Fibroblast of lung (primary cell): Measurements from ENCODE around the gene EBF3. TPM values are rescaled to one million over a fixed set of nuclear protein-coding genes. Genes with fewer than 3 reads are reported as not detected.

Experiments
- DNase-seq, 2 donors: peaks; one replicate each; pipeline versions ENCODE4 v3.0.0 to v3.0.0-alpha.2; 2010; ENCODE audit warnings: low read depth in 2 of 2
- H2AFZ ChIP-seq: 2 replicates; pipeline ENCODE4 v1.5.1; 2012; ENCODE audit warnings: low read length, control low read depth, inconsistent platforms
- H3K27ac ChIP-seq: 2 replicates; pipeline ENCODE4 v1.5.1; 2011; ENCODE audit warnings: low read length, control low read depth; ENCODE audit not compliant: insufficient read depth
- H3K27me3 ChIP-seq: 2 replicates; pipeline ENCODE4 v1.5.1; 2011; ENCODE audit warnings: mild to moderate bottlenecking, low read length; ENCODE audit not compliant: control insufficient read depth, insufficient read depth
- H3K36me3 ChIP-seq: 2 replicates; pipeline ENCODE4 v1.5.1; 2011; ENCODE audit warnings: low read length; ENCODE audit not compliant: control insufficient read depth, insufficient read depth
- H3K4me1 ChIP-seq: 2 replicates; pipeline ENCODE4 v1.5.1; 2011; ENCODE audit warnings: low read length; ENCODE audit not compliant: control insufficient read depth, insufficient read depth; ENCODE audit errors: extremely low read depth
- H3K4me2 ChIP-seq: 2 replicates; pipeline ENCODE4 v1.5.1; 2011; ENCODE audit warnings: low read length, control low read depth; ENCODE audit not compliant: insufficient read depth; ENCODE audit errors: extremely low read depth
- H3K4me3 ChIP-seq, 4 experiments: fragments of 200-600 bp in 1 of 4; sonication (generic) in 1 of 4; replicated peaks in 1 of 4; 2 replicates each; pipeline ENCODE4 v1.5.1; 2011 to 2016; ENCODE audit warnings: low read length in 4 of 4, low read depth in 3 of 4, mild to moderate bottlenecking in 3 of 4, control low read depth in 2 of 4, inconsistent platforms in 1 of 4, mixed read lengths in 1 of 4; ENCODE audit not compliant: insufficient read depth in 1 of 4; ENCODE audit errors: control extremely low read depth in 1 of 4
- H3K79me2 ChIP-seq: 2 replicates; pipeline ENCODE4 v1.5.1; 2012; ENCODE audit warnings: mild to moderate bottlenecking, low read length, inconsistent platforms; ENCODE audit not compliant: control insufficient read depth, insufficient read depth
- H3K9ac ChIP-seq: 2 replicates; pipeline ENCODE4 v1.5.1; 2011; ENCODE audit warnings: mild to moderate bottlenecking, low read length, control low read depth; ENCODE audit not compliant: insufficient read depth
- H3K9me3 ChIP-seq: 2 replicates; pipeline ENCODE4 v1.5.1; 2012; ENCODE audit warnings: low read depth, low read length; ENCODE audit not compliant: control insufficient read depth, insufficient read depth
- H4K20me1 ChIP-seq: 2 replicates; pipeline ENCODE4 v1.5.1; 2011; ENCODE audit warnings: low read length; ENCODE audit not compliant: control insufficient read depth, insufficient read depth; ENCODE audit errors: extremely low read depth
- EZH2 ChIP-seq: IDR thresholded peaks from 2 replicates; pipeline ENCODE4 v1.5.1; 2012; ENCODE audit warnings: low read length, control low read depth, mild to moderate bottlenecking; ENCODE audit errors: missing control alignments
- polyA plus RNA-seq, 2 donors: library from polyadenylated mRNA; depleted of rRNA in 1 of 2; stranded (reverse) in 1 of 2; unstranded in 1 of 2; fragments of >200 nt; gene quantifications; 2 replicates each; pipeline ENCODE4 v1.2.1, GENCODE V29; 2011 to 2012; ENCODE audit warnings: missing spikeins in 1 of 2
- total RNA-seq: library from RNA; depleted of rRNA; stranded (reverse); fragments of >200 nt; gene quantifications from 2 replicates; pipeline ENCODE4 v1.2.1, GENCODE V29; 2014
- TF ChIP-seq, protein P1 (sequence below), 2 donors: IDR thresholded peaks in 1 of 2; conservative IDR thresholded peaks in 1 of 2; 1 replicate in 1 of 2; 2 replicates in 1 of 2; pipeline ENCODE4 v1.5.1; 2011 to 2012; ENCODE audit warnings: low read length in 2 of 2, control low read depth in 1 of 2, inconsistent platforms in 1 of 2, low read depth in 1 of 2, mild to moderate bottlenecking in 1 of 2

EBF3 gene
- total and polyA plus RNA-seq, 2 donors (not counting 1 experiment from before 2014, with no cell fraction given), result 0.12 to 0.17 TPM

- Histone ChIP-seq H3K36me3 (no peaks in the 10 kb centered on the region), H3K27me3 (no peaks in the 10 kb centered on the region), H3K27ac (no peak overlapping the region), H3K4me2 (no peak overlapping the region), H3K9ac (no peak overlapping the region), H3K79me2 (no peaks in the 10 kb centered on the region), H4K20me1 (no peaks in the 10 kb centered on the region), H2AFZ (no peak overlapping the region), H3K4me1 (no peaks in the 10 kb centered on the region), H3K4me3 (no peak overlapping the region), H3K9me3 (no peaks in the 10 kb centered on the region)
- DNase-seq, result no peak
- TF ChIP-seq, protein P1, sequence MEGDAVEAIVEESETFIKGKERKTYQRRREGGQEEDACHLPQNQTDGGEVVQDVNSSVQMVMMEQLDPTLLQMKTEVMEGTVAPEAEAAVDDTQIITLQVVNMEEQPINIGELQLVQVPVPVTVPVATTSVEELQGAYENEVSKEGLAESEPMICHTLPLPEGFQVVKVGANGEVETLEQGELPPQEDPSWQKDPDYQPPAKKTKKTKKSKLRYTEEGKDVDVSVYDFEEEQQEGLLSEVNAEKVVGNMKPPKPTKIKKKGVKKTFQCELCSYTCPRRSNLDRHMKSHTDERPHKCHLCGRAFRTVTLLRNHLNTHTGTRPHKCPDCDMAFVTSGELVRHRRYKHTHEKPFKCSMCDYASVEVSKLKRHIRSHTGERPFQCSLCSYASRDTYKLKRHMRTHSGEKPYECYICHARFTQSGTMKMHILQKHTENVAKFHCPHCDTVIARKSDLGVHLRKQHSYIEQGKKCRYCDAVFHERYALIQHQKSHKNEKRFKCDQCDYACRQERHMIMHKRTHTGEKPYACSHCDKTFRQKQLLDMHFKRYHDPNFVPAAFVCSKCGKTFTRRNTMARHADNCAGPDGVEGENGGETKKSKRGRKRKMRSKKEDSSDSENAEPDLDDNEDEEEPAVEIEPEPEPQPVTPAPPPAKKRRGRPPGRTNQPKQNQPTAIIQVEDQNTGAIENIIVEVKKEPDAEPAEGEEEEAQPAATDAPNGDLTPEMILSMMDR (conservative IDR thresholded peaks at IDR 0.05 in 1 of 2, IDR thresholded peaks at IDR 0.05 in 1 of 2; ENCODE audit: low read depth in 1 of 2, low read length in 2 of 2), result no peak
- no peak for TF ChIP-seq EZH2
These were observed 155.7 kb downstream of the EBF3 start for GRCh38 chr10:129808092-129808983.

GRCh38 chr10:129807211-129807610 lies 156.9 kb downstream of the EBF3 start:
- Histone ChIP-seq H3K9me3 (no peaks in the 10 kb centered on the region), H3K9ac (no peak overlapping the region), H3K4me2 (no peak overlapping the region)

GRCh38 chr10:129800796-129801340 lies 163.2 kb downstream of the EBF3 start:
- no peaks in the 10 kb centered on the region for H4K20me1 ChIP-seq
- H3K79me2 ChIP-seq, result no peaks in the 10 kb centered on the region
- H3K27ac ChIP-seq, result no peak overlapping the region
- H3K9ac ChIP-seq, result no peak overlapping the region
- no peaks in the 10 kb centered on the region for H3K9me3 ChIP-seq
- no peaks in the 10 kb centered on the region for H3K27me3 ChIP-seq
- no peak for DNase-seq
- H3K36me3 ChIP-seq, result no peaks in the 10 kb centered on the region
- H3K4me1 ChIP-seq, result no peaks in the 10 kb centered on the region
- no peak overlapping the region for H3K4me2 ChIP-seq
- H2AFZ ChIP-seq, result no peak overlapping the region
- H3K4me3 ChIP-seq, result no peak overlapping the region
- TF ChIP-seq EZH2, result no peak
- TF ChIP-seq, protein P1 (conservative IDR thresholded peaks at IDR 0.05 in 1 of 2, IDR thresholded peaks at IDR 0.05 in 1 of 2; ENCODE audit: low read depth in 1 of 2, low read length in 2 of 2), result no peak

More at GRCh38 chr10:129807211-129807610, 156.9 kb downstream of the EBF3 start:
- H3K4me1 ChIP-seq, result no peaks in the 10 kb centered on the region
- H4K20me1 ChIP-seq, result no peaks in the 10 kb centered on the region
- H3K27ac ChIP-seq, result no peak overlapping the region
- no peak for TF ChIP-seq EZH2
- TF ChIP-seq, protein P1 (conservative IDR thresholded peaks at IDR 0.05 in 1 of 2, IDR thresholded peaks at IDR 0.05 in 1 of 2; ENCODE audit: low read depth in 1 of 2, low read length in 2 of 2), result no peak
- H2AFZ ChIP-seq, result no peak overlapping the region
- no peaks in the 10 kb centered on the region for H3K79me2 ChIP-seq
- no peak overlapping the region for H3K4me3 ChIP-seq
- no peaks in the 10 kb centered on the region for H3K36me3 ChIP-seq
- no peaks in the 10 kb centered on the region for H3K27me3 ChIP-seq
- no peak for DNase-seq
